ENCODE data around the gene ANHX. TPM values are rescaled to one million over a fixed set of nuclear protein-coding genes. Genes with fewer than 3 reads are reported as not detected.
A peak's percentile ranks its signal among the peaks of the same experiment; 100 is the strongest.

The ANHX gene
- total RNA-seq, 2 donors from 2014 or later = not detected

GRCh38 chr12:133180669-133181068, 55.0 kb downstream of the ANHX start:
- Mint-ChIP-seq H3K9me3 (peaks cover 88% of the 10 kb centered on the region), H3K36me3 (ENCODE audit: low read depth) (peaks cover 40% of the 10 kb centered on the region)

GRCh38 chr12:133174901-133175300, 60.8 kb downstream of the ANHX start:
- TF ChIP-seq CTCF (conservative IDR thresholded peaks at IDR 0.05) = no peak

More at GRCh38 chr12:133180669-133181068, 55.0 kb downstream of the ANHX start:
- Histone ChIP-seq H3K9ac (ENCODE audit: extremely low read depth, low read length, poor library complexity, severe bottlenecking) (no peak overlapping the region), H3K27me3 (ENCODE audit: control insufficient read depth, insufficient read depth, low read length, poor library complexity, severe bottlenecking) (no peaks in the 10 kb centered on the region), H3K36me3 (ENCODE audit: control insufficient read depth, insufficient read depth, low read length) (peaks cover 34% of the 10 kb centered on the region), H3K27ac (ENCODE audit: low read depth, low read length) (no peak overlapping the region), H3K4me3 (ENCODE audit: low read length) (peak overlapping the region; percentile 98), H3K9me3 (ENCODE audit: control insufficient read depth, low read length) (peaks cover 86% of the 10 kb centered on the region), H3K4me1 (ENCODE audit: control insufficient read depth, insufficient read depth, low read length) (no peaks in the 10 kb centered on the region)
- no peak for DNase-seq
- WGBS, 2 experiments (ENCODE audit: insufficient coverage in 1 of 2, insufficient read length in 1 of 2) = 94 to 99% methylated on average over 4 to 8 of the region's 8 CpGs
- Mint-ChIP-seq H3K27me3 (ENCODE audit: insufficient read depth) (no peaks in the 10 kb centered on the region), H3K27ac (no peak overlapping the region), H3K4me1 (no peaks in the 10 kb centered on the region), H3K4me3 (no peak overlapping the region)
- no peak for TF ChIP-seq CTCF (conservative IDR thresholded peaks at IDR 0.05)

GRCh38 chr12:133172491-133172890, 63.2 kb downstream of the ANHX start:
- WGBS, 2 experiments (ENCODE audit: insufficient coverage in 1 of 2, insufficient read length in 1 of 2) = 70 to 76% methylated on average over 1 of the region's 1 CpG
- Mint-ChIP-seq H3K4me1 (no peaks in the 10 kb centered on the region), H3K27ac (no peak overlapping the region), H3K27me3 (ENCODE audit: insufficient read depth) (no peaks in the 10 kb centered on the region), H3K9me3 (peaks cover 87% of the 10 kb centered on the region), H3K36me3 (ENCODE audit: low read depth) (no peaks in the 10 kb centered on the region), H3K4me3 (no peak overlapping the region)
- Histone ChIP-seq H3K4me1 (ENCODE audit: control insufficient read depth, insufficient read depth, low read length) (no peaks in the 10 kb centered on the region), H3K27me3 (ENCODE audit: control insufficient read depth, insufficient read depth, low read length, poor library complexity, severe bottlenecking) (no peaks in the 10 kb centered on the region), H3K36me3 (ENCODE audit: control insufficient read depth, insufficient read depth, low read length) (no peaks in the 10 kb centered on the region), H3K9me3 (ENCODE audit: control insufficient read depth, low read length) (peaks cover 83% of the 10 kb centered on the region), H3K9ac (ENCODE audit: extremely low read depth, low read length, poor library complexity, severe bottlenecking) (no peak overlapping the region), H3K4me3 (ENCODE audit: low read length) (no peak overlapping the region), H3K27ac (ENCODE audit: low read depth, low read length) (no peak overlapping the region)
- no peak for TF ChIP-seq CTCF (conservative IDR thresholded peaks at IDR 0.05)
- DNase-seq = no peak

More at GRCh38 chr12:133174901-133175300, 60.8 kb downstream of the ANHX start:
- H3K4me1 Mint-ChIP-seq = no peaks in the 10 kb centered on the region
- no peak for DNase-seq
- peaks cover 89% of the 10 kb centered on the region for H3K9me3 Mint-ChIP-seq
- no peaks in the 10 kb centered on the region for H3K4me1 ChIP-seq (ENCODE audit: control insufficient read depth, insufficient read depth, low read length)
- H3K27me3 ChIP-seq (ENCODE audit: control insufficient read depth, insufficient read depth, low read length, poor library complexity, severe bottlenecking) = no peaks in the 10 kb centered on the region
- no peak overlapping the region for H3K4me3 Mint-ChIP-seq
- no peaks in the 10 kb centered on the region for H3K36me3 Mint-ChIP-seq (ENCODE audit: low read depth)
- H3K4me3 ChIP-seq (ENCODE audit: low read length) = no peak overlapping the region
- H3K36me3 ChIP-seq (ENCODE audit: control insufficient read depth, insufficient read depth, low read length) = no peaks in the 10 kb centered on the region
- WGBS, 2 experiments (ENCODE audit: insufficient coverage in 1 of 2, insufficient read length in 1 of 2) = 86 to 87% methylated on average over 1 of the region's 1 CpG
- H3K9me3 ChIP-seq (ENCODE audit: control insufficient read depth, low read length) = peaks cover 84% of the 10 kb centered on the region
- H3K9ac ChIP-seq (ENCODE audit: extremely low read depth, low read length, poor library complexity, severe bottlenecking) = no peak overlapping the region
- H3K27ac Mint-ChIP-seq = no peak overlapping the region
- H3K27me3 Mint-ChIP-seq (ENCODE audit: insufficient read depth) = no peaks in the 10 kb centered on the region
- no peak overlapping the region for H3K27ac ChIP-seq (ENCODE audit: low read depth, low read length)

Other genes with a start within 250 kb of the ANHX start
- gene ZNF26, start 249.5 kb downstream of the ANHX start, total RNA-seq = 10 to 100 TPM; 13.5 to 16.0 TPM
- 10 to 100 TPM; 50.2 to 52.6 TPM for gene ZNF84, start 198.4 kb downstream of the ANHX start, total RNA-seq
- 10 to 100 TPM; 19.0 to 20.9 TPM for gene ZNF140, start 155.0 kb downstream of the ANHX start, total RNA-seq
- 1 to 10 TPM; 3.7 to 3.9 TPM for gene ZNF891, start 105.6 kb downstream of the ANHX start, total RNA-seq
- gene ZNF10, start 105.2 kb downstream of the ANHX start, total RNA-seq = 10 to 100 TPM; 12.0 to 16.4 TPM
- gene ZNF268, start 54.4 kb downstream of the ANHX start, total RNA-seq = 10 to 100 TPM; 26.4 to 39.5 TPM

All from endodermal cell (in vitro differentiated cells).